GM12878 (cell line): Measurements from ENCODE around the gene SEMA7A. TPM values are rescaled to one million over a fixed set of nuclear protein-coding genes. Genes with fewer than 3 reads are reported as not detected.

Source experiments
- BCL11A ChIP-seq: IDR thresholded peaks from 2 replicates; pipeline ENCODE4 v1.6.1; 2011; ENCODE audit warnings: low read depth, low read length
- CHD4 ChIP-seq: fragments of 200-600 bp; sonication (generic); IDR thresholded peaks from 2 replicates; pipeline ENCODE4 v1.6.1; 2016; ENCODE audit warnings: mild to moderate bottlenecking
- EGR1 ChIP-seq, 2 experiments: IDR thresholded peaks; 1 replicate in 1 of 2; 2 replicates in 1 of 2; pipeline ENCODE4 v1.6.1; 2011 to 2012; ENCODE audit warnings: low read depth in 2 of 2, low read length in 2 of 2, borderline replicate concordance in 1 of 2, mild to moderate bottlenecking in 1 of 2, moderate library complexity in 1 of 2
- EP300 ChIP-seq, 2 experiments: fragments of 150-350 bp in 1 of 2; IDR thresholded peaks; 2 replicates each; pipeline ENCODE4 v1.6.1; 2011 to 2012; ENCODE audit warnings: low read depth in 2 of 2, low read length in 2 of 2, borderline replicate concordance in 1 of 2, improper control_type of control experiment in 1 of 2, inconsistent platforms in 1 of 2; ENCODE audit not compliant: control insufficient read depth in 1 of 2
- KLF5 ChIP-seq: fragments of 450-650 bp; IDR thresholded peaks from 2 replicates; pipeline ENCODE4 v1.6.1; 2014; ENCODE audit warnings: mild to moderate bottlenecking; ENCODE audit not compliant: partially characterized antibody
- LARP7 ChIP-seq: fragments of 450-650 bp; IDR thresholded peaks from 2 replicates; pipeline ENCODE4 v1.6.1; 2017; ENCODE audit warnings: mild to moderate bottlenecking
- MTA2 ChIP-seq: fragments of 450-650 bp; IDR thresholded peaks from 2 replicates; pipeline ENCODE4 v1.6.1; 2016; ENCODE audit warnings: low read depth, mild to moderate bottlenecking, moderate library complexity
- NFIC ChIP-seq: IDR thresholded peaks from 2 replicates; pipeline ENCODE4 v1.6.1; 2012; ENCODE audit warnings: low read depth, mild to moderate bottlenecking, inconsistent platforms, low read length, moderate library complexity
- POLR2AphosphoS2 ChIP-seq: IDR thresholded peaks from 2 replicates; pipeline ENCODE4 v1.6.1; 2011; ENCODE audit warnings: low read depth, mild to moderate bottlenecking, low read length, improper control_type of control experiment, moderate library complexity
- RBBP5 ChIP-seq: fragments of 200-600 bp; sonication (generic); conservative IDR thresholded peaks from 2 replicates; pipeline ENCODE4 v1.6.1; 2016
- SREBF1 ChIP-seq: IDR thresholded peaks from 2 replicates; pipeline ENCODE4 v1.6.1; 2012; ENCODE audit warnings: mild to moderate bottlenecking, low read length
- SREBF2 ChIP-seq: IDR thresholded peaks from 2 replicates; pipeline ENCODE4 v1.6.1; 2012; ENCODE audit warnings: mild to moderate bottlenecking, low read length
- STAT3 ChIP-seq: IDR thresholded peaks from 2 replicates; pipeline ENCODE4 v1.6.1; 2011; ENCODE audit warnings: low read depth, low read length, improper control_type of control experiment
- polyA plus RNA-seq, 11 experiments: library from polyadenylated mRNA; depleted of rRNA in 4 of 11; unstranded in 6 of 11; stranded (reverse) in 5 of 11; fragments of >200 nt; fragmentation: Nextera tagmentation in 4 of 11; fragmentation: Illumina TruSeq in 1 of 11; extraction: Ambion mirVana in 4 of 11; extraction: Trizol in 1 of 11; gene quantifications; 1 replicate in 1 of 11; 2 replicates in 10 of 11; pipeline versions ENCODE4 v1.2.1 to v1.2.3, GENCODE V29; 2011 to 2016; ENCODE audit warnings: inconsistent platforms in 2 of 11, missing spikeins in 2 of 11, low read depth in 1 of 11
- total RNA-seq, 4 experiments: library from RNA; depleted of rRNA in 3 of 4; stranded (reverse); fragments of >200 nt in 3 of 4; fragmentation: Illumina TruSeq in 1 of 4; extraction: Trizol in 1 of 4; gene quantifications; 2 replicates each; pipeline versions ENCODE4 v1.2.1 to v1.2.3, GENCODE V29; 2013 to 2021
- TF ChIP-seq, protein P1 (sequence below): fragments of 450-650 bp; conservative IDR thresholded peaks from 2 replicates; pipeline ENCODE4 v1.6.1; 2017; ENCODE audit warnings: mild to moderate bottlenecking, moderate library complexity
- TF ChIP-seq, protein P2 (sequence below): fragments of 450-650 bp; IDR thresholded peaks from 2 replicates; pipeline ENCODE4 v1.6.1; 2016; ENCODE audit warnings: mild to moderate bottlenecking, moderate library complexity, borderline replicate concordance
- TF ChIP-seq, protein P3 (sequence below): IDR thresholded peaks from 2 replicates; pipeline ENCODE4 v1.6.1; 2012; ENCODE audit warnings: mild to moderate bottlenecking, low read depth, low read length

SEMA7A gene
- total and polyA plus RNA-seq, 10 of the 15 experiments (the other 5 are each of a cell fraction or from before 2014, with no cell fraction given) = 0.08 to 112 (median 53.5) TPM

DNA sequence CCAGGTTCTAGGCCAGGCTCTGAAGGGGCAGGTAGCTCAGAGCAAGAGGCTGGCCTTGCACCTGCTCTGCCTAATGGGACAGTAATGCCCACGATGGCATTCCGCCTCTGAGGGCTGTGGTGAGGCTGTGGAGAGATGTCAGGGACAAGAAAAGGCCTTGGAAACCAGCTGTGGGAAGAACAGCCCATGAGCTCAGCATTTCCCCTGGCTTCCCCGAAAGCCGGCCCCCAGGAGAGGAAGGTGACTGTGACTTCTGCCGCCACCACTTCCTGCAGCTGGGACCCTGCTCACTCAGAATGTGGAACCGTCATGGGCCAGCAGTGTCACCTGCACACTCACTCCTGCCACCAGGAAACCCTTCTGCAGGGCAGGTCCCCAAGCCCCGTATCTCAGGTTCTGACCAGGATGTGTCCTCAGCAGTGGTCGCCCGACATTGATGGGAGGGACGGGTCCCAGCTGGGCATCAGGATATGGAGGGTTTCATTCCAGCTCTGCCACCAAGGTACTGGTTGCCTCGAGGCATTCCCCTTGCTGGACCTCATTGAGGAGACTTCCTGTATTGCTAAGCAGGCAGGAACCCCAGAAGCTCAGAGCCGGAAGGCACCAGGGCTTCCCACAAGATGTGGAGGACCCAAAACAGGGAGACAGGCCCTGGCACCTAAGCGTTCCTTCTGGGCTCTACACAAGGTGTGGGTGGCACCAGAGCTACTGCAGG is 30.7 kb downstream of the SEMA7A start (continued):
- TF ChIP-seq, protein P1, sequence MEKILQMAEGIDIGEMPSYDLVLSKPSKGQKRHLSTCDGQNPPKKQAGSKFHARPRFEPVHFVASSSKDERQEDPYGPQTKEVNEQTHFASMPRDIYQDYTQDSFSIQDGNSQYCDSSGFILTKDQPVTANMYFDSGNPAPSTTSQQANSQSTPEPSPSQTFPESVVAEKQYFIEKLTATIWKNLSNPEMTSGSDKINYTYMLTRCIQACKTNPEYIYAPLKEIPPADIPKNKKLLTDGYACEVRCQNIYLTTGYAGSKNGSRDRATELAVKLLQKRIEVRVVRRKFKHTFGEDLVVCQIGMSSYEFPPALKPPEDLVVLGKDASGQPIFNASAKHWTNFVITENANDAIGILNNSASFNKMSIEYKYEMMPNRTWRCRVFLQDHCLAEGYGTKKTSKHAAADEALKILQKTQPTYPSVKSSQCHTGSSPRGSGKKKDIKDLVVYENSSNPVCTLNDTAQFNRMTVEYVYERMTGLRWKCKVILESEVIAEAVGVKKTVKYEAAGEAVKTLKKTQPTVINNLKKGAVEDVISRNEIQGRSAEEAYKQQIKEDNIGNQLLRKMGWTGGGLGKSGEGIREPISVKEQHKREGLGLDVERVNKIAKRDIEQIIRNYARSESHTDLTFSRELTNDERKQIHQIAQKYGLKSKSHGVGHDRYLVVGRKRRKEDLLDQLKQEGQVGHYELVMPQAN = 0 out of 2 replicates have a peak, but pooled peaks have one; percentile 6
- TF ChIP-seq CHD4 = peak; percentile 23; the same call in 1 of the 2 replicates
- TF ChIP-seq RBBP5 = no peak
- no peak for TF ChIP-seq NFIC
- TF ChIP-seq BCL11A = peak; percentile 64
- TF ChIP-seq EGR1 (IDR thresholded peaks at IDR 0.05; ENCODE audit: borderline replicate concordance in 1 of 2, low read depth in 2 of 2, low read length in 2 of 2) = peak in 1 of 2 experiments; percentile 84; a peak in 2 of 3 replicates
- TF ChIP-seq POLR2AphosphoS2 = no peak
- no peak for TF ChIP-seq KLF5
- TF ChIP-seq, protein P2, sequence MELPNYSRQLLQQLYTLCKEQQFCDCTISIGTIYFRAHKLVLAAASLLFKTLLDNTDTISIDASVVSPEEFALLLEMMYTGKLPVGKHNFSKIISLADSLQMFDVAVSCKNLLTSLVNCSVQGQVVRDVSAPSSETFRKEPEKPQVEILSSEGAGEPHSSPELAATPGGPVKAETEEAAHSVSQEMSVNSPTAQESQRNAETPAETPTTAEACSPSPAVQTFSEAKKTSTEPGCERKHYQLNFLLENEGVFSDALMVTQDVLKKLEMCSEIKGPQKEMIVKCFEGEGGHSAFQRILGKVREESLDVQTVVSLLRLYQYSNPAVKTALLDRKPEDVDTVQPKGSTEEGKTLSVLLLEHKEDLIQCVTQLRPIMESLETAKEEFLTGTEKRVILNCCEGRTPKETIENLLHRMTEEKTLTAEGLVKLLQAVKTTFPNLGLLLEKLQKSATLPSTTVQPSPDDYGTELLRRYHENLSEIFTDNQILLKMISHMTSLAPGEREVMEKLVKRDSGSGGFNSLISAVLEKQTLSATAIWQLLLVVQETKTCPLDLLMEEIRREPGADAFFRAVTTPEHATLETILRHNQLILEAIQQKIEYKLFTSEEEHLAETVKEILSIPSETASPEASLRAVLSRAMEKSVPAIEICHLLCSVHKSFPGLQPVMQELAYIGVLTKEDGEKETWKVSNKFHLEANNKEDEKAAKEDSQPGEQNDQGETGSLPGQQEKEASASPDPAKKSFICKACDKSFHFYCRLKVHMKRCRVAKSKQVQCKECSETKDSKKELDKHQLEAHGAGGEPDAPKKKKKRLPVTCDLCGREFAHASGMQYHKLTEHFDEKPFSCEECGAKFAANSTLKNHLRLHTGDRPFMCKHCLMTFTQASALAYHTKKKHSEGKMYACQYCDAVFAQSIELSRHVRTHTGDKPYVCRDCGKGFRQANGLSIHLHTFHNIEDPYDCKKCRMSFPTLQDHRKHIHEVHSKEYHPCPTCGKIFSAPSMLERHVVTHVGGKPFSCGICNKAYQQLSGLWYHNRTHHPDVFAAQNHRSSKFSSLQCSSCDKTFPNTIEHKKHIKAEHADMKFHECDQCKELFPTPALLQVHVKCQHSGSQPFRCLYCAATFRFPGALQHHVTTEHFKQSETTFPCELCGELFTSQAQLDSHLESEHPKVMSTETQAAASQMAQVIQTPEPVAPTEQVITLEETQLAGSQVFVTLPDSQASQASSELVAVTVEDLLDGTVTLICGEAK = peak; percentile 48; the same call in 1 of the 2 replicates
- TF ChIP-seq, protein P3, sequence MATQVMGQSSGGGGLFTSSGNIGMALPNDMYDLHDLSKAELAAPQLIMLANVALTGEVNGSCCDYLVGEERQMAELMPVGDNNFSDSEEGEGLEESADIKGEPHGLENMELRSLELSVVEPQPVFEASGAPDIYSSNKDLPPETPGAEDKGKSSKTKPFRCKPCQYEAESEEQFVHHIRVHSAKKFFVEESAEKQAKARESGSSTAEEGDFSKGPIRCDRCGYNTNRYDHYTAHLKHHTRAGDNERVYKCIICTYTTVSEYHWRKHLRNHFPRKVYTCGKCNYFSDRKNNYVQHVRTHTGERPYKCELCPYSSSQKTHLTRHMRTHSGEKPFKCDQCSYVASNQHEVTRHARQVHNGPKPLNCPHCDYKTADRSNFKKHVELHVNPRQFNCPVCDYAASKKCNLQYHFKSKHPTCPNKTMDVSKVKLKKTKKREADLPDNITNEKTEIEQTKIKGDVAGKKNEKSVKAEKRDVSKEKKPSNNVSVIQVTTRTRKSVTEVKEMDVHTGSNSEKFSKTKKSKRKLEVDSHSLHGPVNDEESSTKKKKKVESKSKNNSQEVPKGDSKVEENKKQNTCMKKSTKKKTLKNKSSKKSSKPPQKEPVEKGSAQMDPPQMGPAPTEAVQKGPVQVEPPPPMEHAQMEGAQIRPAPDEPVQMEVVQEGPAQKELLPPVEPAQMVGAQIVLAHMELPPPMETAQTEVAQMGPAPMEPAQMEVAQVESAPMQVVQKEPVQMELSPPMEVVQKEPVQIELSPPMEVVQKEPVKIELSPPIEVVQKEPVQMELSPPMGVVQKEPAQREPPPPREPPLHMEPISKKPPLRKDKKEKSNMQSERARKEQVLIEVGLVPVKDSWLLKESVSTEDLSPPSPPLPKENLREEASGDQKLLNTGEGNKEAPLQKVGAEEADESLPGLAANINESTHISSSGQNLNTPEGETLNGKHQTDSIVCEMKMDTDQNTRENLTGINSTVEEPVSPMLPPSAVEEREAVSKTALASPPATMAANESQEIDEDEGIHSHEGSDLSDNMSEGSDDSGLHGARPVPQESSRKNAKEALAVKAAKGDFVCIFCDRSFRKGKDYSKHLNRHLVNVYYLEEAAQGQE = no peak
- TF ChIP-seq SREBF2 = no peak
- no peak for TF ChIP-seq SREBF1
- peak; percentile 70; the same call in 1 of the 2 replicates for TF ChIP-seq MTA2
- TF ChIP-seq EP300 (IDR thresholded peaks at IDR 0.05; ENCODE audit: borderline replicate concordance in 1 of 2, control insufficient read depth in 1 of 2, low read depth in 2 of 2, low read length in 2 of 2) = peak in 1 of 2 experiments; percentile 35; a peak in 1 of 4 replicates
- TF ChIP-seq STAT3 = no peak
- TF ChIP-seq LARP7 = no peak
